ENCODE data around the gene SLC9C2.

Gene SLC9C2

DNA sequence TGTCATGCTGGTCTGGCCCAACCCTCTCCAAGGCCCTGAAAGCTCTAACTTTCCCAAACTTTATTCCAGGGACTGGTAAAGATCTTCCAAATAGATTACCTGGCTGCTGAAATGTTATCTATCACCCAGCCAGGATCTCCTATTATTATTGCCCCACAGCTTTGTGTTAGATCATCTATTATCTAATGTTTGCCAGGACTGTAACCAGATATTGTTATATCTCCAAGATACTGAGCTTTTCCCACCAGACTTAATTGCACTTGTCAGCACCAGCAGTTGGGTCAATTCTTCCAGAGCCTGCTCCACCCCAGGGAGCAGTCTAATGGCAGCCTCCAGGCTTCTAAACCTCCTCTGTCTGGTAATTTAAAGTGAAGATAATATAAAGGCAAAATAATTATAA lies 66.6 kb downstream of the SLC9C2 start:
- TF ChIP-seq, protein P1, sequence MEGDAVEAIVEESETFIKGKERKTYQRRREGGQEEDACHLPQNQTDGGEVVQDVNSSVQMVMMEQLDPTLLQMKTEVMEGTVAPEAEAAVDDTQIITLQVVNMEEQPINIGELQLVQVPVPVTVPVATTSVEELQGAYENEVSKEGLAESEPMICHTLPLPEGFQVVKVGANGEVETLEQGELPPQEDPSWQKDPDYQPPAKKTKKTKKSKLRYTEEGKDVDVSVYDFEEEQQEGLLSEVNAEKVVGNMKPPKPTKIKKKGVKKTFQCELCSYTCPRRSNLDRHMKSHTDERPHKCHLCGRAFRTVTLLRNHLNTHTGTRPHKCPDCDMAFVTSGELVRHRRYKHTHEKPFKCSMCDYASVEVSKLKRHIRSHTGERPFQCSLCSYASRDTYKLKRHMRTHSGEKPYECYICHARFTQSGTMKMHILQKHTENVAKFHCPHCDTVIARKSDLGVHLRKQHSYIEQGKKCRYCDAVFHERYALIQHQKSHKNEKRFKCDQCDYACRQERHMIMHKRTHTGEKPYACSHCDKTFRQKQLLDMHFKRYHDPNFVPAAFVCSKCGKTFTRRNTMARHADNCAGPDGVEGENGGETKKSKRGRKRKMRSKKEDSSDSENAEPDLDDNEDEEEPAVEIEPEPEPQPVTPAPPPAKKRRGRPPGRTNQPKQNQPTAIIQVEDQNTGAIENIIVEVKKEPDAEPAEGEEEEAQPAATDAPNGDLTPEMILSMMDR (conservative IDR thresholded peaks at IDR 0.05; ENCODE audit: low read depth, low read length) = no peak
- no peak overlapping the region for H3K4me3 ChIP-seq (ENCODE audit: low read length)
- no peak for DNase-seq (ENCODE audit: low read depth)

DNA sequence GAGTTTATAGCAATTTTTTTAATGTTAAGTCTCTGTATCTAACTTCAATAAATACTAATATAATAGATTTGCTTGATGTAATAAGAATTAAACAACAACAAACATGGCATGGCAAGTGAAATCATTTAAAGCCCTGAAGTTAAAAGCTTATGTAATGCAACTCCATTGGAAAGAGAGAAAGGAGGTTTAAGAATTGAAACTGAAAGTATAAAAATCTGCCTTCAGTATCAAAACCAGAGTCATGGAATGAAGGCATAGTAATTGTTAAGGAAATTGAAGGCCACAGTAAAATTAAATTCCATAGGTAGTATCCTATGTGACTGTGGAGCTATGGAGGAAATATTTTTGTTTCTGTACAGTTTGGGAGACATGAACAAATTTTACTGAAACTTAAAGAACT lies 70.6 kb downstream of the SLC9C2 start:
- no peak overlapping the region for H3K4me3 ChIP-seq (ENCODE audit: low read length)
- TF ChIP-seq, protein P1 (conservative IDR thresholded peaks at IDR 0.05; ENCODE audit: low read depth, low read length) = no peak
- no peak for DNase-seq (ENCODE audit: low read depth)

DNA sequence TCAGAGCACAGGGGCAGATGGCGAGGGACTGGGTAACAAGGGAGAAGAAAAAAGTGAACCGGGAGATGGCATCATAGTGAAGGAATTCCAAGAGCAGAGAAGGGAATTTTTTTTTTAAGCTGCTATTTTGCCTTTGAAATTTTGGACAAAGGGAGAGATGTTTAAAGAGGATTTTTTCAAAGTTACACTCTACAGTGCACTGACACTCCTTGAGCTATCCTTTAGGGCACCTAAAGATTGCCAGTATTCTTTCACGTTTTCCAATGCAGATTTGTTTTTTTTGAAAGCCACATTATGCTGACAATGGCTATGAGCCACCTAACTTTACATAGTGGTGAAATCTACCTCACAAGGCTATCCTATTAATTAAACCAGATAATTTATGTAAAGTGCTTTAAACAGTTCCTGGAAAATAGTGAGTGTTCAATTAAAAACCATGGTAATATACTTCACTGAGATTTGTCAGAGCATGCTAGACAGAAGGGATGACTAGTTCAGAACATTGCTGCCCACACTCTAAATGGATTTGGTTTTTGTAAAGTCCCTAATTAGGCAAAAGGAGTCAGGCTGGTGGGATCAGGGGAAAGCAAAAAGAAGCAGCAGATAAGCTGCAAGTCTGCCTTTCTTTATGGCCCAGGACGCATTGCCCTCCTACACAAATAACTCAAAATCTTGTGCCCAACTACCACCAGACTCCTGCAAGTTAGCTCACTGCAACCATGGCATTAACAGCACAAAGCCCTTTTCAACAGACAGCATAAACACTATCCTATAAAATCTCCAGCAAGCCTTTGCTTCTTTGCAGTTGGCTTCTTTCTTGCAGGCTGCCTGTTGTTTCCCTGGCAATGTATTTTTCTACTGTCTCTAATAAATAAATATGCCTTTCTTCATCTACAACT lies 71.8 kb downstream of the SLC9C2 start:
- TF ChIP-seq, protein P1 (conservative IDR thresholded peaks at IDR 0.05; ENCODE audit: low read depth, low read length) = no peak
- H3K4me3 ChIP-seq (ENCODE audit: low read length) = no peak overlapping the region
- DNase-seq (ENCODE audit: low read depth) = no peak

DNA sequence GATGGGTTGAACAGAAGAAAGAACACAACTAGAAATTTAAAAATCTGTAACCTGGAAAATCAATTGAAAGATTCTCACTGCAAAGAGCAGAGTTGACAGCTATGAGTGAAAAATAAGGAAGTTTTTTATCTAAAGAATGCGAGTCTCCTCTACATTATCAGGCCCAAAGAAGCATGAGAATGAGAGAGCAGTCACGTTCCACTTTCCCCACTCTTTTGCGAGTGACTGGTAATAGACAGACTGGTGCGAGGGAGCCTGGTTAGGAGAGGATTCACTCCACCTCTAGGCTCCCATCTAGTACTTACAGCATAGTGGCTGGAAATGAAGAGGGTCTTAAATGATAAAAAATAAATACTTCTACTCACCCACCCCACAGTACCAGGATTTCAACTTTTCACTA lies 73.8 kb downstream of the SLC9C2 start:
- DNase-seq (ENCODE audit: low read depth) = no peak
- no peak overlapping the region for H3K4me3 ChIP-seq (ENCODE audit: low read length)
- TF ChIP-seq, protein P1 (conservative IDR thresholded peaks at IDR 0.05; ENCODE audit: low read depth, low read length) = no peak

DNA sequence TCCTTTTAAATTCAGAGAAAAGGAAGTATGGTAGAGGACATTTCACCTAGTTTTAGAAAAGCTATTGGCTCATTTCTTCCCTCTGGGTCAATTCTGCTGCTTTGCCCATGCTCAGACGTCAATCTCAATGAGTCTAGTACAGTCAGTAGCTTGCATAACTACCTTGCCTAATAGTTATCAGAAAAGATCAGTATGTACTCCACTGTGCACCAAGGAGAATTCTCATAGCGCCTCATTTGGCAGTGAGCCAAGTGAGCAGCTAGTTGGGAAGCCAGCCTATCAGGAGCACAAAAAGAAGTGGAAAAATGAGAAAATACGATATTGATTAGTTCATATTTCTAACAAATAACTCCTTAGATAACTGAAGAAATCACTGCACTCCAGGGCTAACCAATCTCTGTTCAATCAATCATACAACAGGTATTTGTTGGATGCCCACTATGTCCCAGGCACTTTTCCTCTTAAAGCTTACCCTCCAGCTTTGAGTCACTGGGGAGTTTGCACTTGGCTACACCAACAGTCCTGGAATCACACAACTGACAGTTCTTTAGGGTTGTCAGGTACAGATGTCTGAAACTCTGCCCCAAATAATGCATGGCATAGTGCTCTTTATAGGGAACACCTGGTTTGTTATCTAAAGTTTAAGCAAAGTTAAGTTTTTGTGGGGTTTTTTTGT lies 75.6 kb downstream of the SLC9C2 start:
- H3K4me3 ChIP-seq (ENCODE audit: low read length) = no peak overlapping the region
- TF ChIP-seq, protein P1 (conservative IDR thresholded peaks at IDR 0.05; ENCODE audit: low read depth, low read length) = no peak
- no peak for DNase-seq (ENCODE audit: low read depth)

DNA sequence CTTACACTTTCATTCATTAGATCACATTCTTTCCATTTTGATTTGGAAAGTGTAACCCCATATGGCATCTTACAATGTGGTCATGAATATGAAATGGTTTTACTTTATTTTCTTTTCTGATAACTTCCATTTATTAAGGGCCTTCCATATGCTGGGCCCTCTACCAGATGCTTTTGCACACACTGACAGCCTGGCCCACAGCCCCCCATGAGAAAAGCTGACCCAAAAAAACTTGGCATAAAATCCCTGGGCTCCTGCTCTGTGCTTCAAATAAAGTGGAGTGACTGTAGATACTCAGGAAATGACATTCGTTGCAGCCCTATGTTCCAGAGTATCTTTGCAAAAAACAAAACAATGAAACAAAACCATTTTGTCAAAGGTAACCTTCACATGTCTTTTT lies 76.9 kb downstream of the SLC9C2 start:
- no peak overlapping the region for H3K4me3 ChIP-seq (ENCODE audit: low read length)
- no peak for DNase-seq (ENCODE audit: low read depth)
- TF ChIP-seq, protein P1 (conservative IDR thresholded peaks at IDR 0.05; ENCODE audit: low read depth, low read length) = no peak
